ENCODE results near the gene EGFLAM.
"Not testable (repeated sequence)": the region's sequence is repeated elsewhere in the genome, so short reads cannot be mapped to it uniquely, and the experiment has no call there.

EGFLAM gene

DNA sequence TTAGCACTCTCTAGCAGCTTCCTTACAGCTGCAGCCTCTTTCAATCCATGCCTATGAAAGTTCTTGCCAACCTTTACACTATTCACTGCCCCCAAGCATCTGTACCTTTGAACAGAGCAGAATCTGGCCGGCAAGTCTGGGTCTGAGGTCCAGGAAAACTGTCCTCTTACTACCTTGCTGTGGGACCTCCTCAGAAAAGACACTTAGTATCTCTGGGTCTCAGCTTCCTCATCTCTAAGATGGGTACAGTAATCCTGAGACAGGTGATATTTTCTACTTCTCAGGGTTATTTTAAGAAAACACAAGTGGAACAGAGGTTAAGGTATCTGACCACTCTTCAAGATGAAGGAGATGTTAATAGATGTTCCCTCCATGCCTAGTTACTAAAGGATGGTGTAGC, 120.2 kb downstream of the EGFLAM start:
- no peak for DNase-seq (ENCODE audit: low read depth)

DNA sequence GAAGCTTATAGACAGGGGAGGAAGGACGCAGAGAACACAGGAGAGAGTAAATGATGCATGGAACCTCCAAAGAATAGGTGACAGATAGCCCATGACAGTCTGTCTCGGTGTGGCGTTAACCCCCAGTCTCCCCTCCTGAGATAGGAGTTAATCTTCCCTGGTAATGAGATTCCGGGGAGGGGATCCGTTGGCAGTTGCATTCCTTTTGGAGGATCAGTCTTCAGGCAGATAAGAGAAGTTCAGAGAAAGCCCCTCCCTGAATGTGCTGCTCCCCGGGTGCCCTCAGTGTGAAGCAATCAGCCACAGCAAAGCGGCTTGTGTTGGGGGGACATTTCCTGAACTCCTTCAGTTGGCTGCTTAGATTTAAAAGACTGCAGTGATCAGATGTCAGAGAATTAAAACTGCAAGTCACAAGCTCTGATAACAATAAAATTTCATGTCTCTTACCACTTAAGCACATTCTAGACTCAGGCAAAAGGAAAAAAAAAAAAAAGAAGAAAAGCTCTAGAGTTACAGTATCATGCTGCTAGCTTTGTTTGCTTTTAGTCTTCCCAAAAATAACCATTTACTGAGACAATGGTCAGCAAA, 121.1 kb downstream of the EGFLAM start:
- DNase-seq (ENCODE audit: low read depth) = no peak

DNA sequence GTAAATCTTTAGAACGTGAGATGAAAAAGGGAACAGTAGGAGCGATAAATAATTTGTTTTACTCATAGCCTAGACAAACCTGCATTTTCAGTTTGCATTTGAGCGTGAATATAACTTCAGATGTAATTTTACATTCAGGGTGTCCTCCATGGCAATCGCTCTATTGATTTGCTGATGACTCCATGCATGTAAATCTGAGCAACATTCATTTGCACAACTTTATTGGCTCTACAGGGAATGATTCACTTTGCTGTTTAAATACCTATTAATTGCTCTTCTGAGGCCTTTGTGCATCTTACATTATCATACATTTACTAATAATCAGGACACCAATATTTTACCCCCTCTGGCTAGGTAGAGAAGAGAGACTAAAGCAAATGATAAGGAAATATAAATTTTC, 122.2 kb downstream of the EGFLAM start:
- DNase-seq (ENCODE audit: low read depth) = no peak

DNA sequence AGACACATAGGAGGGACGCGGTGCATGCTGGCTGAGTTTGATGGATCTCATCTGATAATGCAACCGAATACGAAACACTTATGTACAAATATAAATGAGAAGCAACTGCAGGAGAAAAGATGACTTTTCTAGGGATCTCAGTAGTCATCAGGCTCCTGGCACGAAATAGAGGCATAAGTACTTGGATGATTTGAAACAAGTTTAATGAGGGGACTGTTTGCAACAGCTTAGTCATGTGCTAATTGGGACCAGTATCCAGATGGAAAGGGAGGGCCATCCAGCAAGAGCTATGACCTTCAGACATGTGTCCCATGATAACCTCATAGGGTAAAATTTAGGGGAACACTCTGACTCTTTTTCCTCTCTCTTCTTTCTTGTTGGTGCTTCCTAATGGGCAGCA, 123.0 kb downstream of the EGFLAM start:
- no peak for DNase-seq (ENCODE audit: low read depth)

DNA sequence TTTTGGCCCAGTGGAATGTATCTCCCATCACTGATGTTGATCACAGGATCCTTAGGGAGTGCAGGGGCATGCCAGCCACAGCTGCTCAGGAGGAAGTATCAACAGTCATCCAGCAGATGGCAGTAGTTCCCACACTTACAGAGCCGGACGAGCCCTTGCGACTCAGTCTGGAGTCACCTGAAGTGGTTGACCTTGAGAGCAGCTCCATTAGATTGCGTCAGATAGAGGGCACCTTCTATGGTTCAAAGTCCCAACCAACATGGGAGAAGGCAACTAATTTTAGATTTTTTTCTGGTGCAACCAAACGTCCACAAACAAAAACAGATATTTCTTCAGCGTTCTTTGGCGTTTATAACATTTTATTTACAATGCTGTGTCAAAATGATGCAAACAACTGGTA, 124.5 kb downstream of the EGFLAM start:
- DNase-seq (ENCODE audit: low read depth) = no peak

DNA sequence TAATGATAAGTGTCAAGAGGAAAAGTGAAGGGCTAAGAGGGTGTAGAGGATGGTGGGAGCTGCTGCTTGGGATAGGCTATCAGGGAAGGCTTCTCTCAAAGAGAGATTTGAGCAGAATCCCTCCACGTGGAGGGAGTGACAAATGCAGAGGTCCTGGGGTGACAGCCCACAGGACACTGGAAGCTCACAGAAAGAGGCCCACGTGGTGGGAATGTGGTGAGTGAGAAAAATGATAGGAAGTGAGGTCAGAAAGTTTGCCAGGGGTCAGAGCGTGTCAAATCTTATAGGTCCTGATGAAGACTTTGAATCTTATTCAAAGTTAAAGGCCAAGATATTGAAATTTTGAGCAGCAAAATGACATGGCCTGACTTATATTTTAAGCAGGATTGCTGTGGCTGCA, 125.3 kb downstream of the EGFLAM start:
- DNase-seq (ENCODE audit: low read depth) = no peak

DNA sequence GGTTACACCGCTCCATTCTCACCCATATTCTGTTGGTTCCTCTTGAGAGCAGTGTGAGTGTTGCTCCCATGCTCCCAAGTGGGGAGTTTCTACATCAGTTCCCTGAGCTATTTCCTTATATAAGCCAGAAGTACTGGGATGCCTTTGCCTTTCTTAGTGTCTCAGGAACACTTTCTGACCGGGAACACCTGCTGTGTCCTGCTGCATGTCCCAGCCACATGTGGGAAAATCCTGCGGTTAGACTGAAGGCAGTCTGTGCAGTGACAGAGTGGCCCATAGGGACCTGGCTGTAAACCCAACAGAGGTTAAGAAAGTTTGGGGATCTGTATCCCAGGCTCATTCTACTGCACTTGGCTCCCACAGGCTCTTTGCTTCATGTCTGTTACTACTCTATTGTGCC, 126.0 kb downstream of the EGFLAM start:
- no peak for DNase-seq (ENCODE audit: low read depth)

DNA sequence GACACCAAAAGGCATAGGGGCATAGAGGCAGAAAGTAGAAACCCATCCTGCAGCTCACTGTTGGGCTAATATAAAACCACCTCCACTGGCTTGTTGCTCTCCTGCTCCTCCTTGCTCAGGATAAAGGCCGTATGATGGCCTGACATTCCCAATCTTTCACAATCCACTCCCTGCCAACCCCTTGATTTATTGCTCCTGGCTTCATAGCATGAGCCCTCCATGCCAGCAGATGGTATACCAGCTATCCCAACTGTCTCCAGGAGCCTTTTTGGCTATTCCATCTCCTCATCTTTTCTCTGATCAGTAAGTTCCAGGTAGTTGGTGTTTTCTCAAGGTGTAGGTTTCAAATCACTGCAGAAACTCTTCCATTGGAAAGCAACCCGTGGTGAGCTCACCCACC, 128.8 kb downstream of the EGFLAM start:
- no peak for DNase-seq (ENCODE audit: low read depth)

DNA sequence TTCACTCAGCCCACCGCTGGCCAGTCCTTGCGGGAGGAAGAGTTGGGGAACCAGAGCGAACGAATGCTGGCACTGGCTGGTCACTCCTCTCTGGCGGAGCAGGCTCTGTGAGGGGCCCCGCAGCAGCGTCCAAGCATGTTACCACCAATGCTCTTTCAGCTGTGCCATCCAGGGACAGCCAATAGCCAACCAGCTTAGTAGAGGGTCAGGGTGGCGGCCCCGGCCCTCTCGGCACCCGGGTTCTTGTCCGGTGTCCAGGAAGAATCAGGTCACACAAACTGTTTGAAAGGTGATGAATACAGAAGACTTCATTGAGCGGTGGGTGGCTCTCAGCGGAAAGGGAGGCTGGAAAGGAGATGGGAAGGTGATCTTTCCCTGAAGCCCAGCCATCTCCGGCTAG, 135.3 kb downstream of the EGFLAM start:
- DNase-seq (ENCODE audit: low read depth) = no peak

DNA sequence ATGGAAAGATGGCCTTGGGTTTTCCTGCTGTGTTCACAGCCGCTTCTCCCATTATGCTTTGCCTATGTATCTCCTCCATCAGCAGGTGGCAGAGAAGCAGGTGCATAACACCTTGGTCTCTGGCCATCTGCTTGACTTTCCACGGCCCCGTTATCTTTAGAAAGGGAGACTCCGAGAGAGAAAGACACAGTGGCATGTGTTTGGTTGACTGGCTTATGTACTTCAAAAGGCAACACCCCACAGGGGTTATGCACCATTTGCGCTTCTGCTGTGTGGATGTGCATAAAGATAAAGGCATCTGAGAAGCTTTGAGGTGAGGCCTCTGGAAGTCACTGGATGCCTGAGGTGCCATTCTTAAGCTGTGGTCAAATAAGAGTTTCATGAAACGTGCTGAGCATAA, 138.4 kb downstream of the EGFLAM start:
- no peak for DNase-seq (ENCODE audit: low read depth)

DNA sequence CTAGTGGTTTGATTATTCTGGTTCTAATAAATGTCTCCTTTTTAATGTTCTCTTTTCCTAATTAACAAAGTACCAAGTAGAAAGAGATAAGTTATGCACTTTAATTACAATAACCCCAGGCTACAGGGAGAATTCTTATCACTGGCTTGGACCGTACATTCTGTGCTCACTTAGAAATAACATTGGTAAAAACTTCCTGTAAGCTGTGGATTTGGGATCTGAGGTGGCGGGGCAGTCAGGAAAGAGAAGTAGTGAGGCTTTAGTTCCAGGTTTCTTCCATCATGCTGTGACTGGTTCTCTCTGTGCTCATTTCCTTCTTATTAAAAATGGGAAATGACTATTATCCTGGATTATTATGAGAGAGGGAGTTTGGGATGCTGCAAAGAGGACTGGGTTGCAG, 142.0 kb downstream of the EGFLAM start:
- DNase-seq (ENCODE audit: low read depth) = no peak

DNA sequence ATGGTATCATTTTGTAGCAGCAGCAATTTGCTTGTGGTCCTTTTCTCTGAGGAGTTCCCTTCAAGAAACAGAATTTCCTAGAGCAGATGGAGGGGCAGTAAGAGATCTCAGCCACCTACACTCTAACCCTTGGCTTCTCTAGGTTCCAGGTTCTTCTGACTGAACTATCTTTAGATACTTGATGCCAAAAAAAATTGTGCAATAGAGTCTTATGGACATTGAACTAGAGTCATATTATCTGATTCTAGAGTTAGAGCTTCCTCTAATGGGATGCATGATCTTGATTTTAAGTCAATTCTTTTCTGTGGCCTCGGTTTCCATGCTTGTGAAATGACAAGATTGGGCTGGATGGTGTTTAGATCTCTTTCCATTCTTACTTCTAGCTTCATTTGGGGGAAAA, 142.8 kb downstream of the EGFLAM start:
- DNase-seq (ENCODE audit: low read depth) = no peak

DNA sequence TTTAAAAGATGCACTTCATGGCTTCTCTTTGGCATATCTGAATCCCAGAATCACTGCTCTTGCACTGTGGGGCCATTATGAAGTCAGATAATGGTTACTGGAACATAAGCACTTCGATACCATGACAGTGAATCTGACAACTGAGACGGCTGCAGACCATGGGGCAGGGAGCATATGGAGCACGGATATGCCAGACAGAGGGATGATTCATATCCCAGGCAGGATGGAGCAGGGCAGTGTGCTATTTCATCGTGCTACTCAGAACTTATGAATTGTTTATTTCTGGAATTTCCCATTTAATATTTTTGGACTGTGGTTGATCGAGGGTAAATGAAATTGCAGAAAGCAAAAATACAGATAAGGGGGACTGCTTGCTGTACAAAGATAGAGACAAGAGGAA, 145.0 kb downstream of the EGFLAM start:
- DNase-seq (ENCODE audit: low read depth) = no peak

DNA sequence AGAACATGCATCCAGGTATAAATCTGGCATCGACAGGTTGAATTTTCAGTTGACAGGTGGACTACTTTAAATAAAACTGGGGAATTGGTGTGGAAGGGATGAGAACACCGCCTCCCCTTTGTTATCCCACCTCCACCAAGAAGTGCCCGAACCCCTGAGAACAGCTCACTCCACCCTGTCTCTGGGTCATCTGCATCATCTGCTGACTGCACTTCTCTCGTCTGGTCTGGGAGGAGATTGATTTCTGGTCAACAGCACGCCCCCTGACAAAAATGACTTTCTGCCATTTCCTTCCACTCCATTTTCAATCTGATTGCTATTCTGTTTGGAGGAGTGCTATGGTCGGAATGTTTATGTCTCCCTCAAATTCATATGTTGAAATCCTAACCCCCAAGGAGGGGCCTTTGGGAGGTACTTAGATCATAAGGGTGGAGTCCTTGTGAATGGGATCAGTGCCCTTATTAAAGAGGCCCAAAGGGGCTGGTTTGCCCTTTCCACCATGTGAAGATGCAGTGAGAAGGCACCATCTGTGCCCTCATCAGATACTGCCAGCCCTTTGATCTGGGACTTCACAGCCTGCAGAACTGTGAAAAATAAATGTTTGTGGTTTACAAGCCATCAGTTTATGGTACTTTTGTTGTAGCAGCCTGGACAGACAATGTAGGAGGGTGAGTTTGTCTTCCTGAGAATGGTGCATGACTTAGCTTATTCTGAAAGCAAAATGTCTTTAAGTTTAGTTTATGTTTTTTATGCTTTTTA, 145.7 kb downstream of the EGFLAM start:
- DNase-seq (ENCODE audit: low read depth) = no peak

DNA sequence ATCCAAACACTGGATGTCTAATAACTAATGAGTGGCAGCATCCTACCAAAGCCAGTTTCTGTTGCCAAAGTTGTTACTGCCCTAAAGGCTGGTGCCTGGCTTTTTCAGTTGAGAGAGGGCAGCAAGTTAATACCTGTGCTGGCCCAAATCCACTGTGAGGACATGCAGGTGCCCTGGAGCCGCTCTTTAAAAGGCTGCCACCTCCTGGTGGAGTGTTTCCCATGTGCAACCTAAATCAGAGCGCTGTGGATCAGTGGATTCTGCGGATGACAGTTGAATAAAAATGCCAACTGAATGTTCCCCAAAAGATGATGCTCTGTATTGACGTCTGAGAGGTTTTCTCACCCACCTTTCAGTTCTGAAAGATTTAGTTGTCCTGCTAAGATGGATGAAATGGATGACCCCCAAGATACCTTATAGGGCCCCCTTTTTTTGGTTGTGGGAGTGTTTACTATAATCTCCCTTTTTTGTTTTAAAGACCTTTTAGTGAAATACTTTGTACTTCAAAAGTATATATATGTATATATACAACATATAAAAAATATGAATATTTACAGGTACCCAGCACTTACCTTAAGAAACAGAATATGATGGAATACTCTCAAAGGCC, 146.4 kb downstream of the EGFLAM start:
- no peak for DNase-seq (ENCODE audit: low read depth)

DNA sequence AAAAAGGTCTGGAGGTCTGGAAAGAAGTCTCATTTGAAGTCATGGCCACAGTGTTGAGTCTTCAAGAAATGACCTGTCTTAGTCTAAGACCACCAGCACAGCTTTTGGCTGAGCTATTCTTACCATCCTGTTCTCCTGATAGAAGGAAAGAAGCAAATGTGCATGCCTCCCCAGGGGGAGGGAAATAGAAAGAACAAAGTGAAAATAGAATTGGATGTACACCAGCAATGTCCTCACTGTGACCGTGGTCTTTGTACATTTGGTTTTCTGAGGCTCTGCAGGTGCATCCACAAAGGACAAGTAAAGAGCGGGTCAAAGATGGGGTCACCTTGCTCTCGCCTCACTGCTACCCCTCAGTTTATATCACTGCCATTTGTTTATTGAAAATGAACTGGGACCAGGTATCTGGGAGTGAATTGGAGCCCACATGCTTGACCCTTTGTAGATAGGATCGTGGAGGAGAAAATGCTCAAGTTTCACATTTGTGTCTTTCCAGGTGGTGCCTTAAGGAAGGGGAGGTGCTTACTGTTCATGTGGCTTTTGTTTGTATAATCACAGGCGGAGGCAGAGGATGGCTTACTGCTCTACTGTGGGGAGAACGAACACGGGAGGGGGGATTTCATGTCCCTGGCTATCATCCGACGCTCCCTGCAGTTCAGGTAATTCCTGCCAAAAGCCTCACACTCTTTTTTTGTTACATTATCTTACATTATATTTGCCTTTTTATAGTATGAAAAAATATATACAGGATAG, 150.3 kb downstream of the EGFLAM start:
- no peak for DNase-seq (ENCODE audit: low read depth)

DNA sequence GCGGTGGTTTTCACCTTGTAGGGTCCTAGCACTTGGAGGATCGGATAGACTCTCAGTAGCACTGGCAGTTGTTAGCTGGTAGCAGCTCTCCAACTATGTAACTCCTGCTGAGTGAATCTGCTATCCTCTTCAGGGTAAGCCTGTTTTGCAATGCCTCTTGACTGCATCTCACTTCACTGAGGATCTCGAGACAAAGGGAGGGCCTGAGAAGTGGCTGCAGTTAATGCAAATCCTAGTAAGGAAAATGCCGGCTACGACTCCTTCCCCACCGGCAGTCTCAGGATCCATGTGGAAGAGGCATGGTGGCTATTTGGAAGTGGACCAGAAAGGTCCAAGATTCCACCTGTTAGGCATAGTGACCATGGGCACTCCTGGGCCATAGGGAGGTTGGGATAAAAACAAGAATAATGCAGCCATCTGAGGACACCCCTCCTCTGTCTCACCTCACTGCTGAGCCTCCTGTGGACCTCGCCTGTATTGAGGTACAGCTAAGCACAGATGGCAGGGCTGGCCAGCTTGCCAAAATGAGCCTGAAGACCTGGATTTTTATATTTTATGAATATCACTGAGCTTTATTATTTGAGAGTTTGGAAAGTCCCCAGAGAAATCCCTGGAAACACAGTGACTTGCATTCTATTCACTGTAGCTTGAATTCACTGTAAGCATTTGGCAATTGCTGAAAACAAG, 152.1 kb downstream of the EGFLAM start:
- no peak for DNase-seq (ENCODE audit: low read depth)

DNA sequence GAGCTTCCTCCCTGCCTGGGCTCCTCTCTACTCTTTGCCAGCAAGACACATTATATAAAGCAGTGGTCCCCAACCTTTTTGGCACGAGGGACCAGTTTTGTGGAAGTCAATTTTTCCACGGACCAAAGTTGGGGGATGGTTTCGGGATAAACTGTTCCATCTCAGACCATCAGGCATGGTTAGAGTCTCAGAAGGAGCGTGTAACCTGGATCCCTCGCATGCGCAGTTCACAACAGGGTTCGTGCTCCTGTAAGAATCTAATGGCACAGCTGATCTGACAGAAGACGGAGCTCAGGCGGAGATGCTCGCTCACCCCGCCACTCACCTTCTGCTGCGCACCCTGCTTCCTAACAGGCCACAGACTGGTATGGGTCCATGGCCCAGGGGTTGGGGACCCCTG, 155.3 kb downstream of the EGFLAM start:
- no peak for DNase-seq (ENCODE audit: low read depth)

DNA sequence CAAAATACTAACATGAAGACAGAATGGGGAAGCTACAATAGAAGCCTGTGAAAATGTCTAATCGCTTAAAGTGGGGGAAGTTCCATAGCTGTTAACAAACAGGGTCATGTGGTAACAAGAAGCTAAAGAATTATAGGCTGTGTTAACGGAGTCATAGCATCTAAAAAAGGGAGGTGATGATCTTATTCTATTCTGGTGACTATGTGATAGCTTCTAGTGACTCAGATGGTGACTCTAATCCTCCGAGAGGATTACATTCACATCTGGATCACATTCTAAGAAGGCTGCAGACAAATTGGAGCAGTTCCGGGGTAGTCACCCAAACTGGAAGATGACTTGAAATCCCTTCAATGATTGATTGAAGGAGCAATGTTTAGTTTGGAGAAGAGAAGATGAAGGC, 156.0 kb downstream of the EGFLAM start:
- peak; percentile 73 for DNase-seq (ENCODE audit: low read depth)

DNA sequence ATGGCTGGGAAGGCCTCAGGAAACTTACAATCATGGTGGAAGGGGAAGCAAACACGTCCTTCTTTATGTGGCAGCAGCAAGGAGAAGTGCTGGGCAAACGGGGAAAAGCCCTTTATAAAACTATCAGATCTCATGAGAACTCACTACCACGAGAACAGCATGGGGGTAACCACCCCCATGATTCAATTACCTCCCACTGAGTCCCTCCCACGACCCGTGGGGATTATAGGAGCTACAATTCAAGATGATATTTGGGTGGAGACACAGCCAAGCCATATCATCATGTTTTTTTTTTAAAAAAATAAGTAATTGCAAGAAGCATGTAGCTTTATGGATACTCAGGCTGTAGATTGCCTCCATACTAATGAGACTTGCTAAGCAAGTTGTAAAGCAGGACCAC, 157.4 kb downstream of the EGFLAM start:
- not testable (repeated sequence) for DNase-seq (ENCODE audit: low read depth)

DNA sequence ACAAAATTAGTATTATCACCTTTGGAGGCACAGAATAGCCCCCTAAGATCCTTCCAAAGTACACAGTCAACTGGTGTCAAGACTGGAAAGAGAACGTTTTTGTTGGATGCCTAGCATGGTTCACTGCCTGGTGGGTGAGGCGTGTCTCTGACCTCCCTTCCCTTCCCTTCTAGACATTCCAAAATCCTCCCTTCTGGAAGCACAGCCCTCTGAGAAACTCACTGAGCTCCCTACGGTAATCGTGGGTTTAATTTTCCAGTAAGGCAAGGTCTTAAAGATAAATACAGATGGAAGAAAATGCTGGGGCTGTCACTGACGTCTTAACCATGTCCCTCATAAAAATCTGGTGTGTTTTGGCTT, 159.3 kb downstream of the EGFLAM start:
- no peak for DNase-seq (ENCODE audit: low read depth)

DNA sequence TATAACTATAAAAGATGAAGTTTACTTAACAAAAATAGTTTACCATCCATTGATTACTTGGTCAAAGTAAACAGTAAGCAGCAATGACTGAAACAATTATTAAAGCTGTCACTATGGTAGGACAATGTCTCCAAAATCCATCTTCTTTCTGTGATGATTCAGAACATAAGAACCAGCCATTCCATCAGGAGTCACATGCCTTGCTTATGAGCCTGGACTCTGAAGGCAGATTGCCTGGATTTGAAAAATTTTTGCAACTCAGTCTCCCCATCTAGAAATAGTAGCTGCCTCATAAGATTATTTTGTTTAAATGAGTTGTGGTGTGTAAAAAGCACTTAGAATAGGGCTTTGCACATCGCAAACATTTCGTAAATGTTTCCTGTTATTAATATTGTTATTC, 161.9 kb downstream of the EGFLAM start:
- DNase-seq (ENCODE audit: low read depth) = no peak
